GM18498 (cell line): ENCODE data around the gene USP17L10.
"Not testable (repeated sequence)": the region's sequence is repeated elsewhere in the genome, so short reads cannot be mapped to it uniquely, and the experiment has no call there.

Experiments
- ATAC-seq: cut with Tn5 transposase; IDR thresholded peaks from one replicate; pipeline ENCODE4 v1.9.1; 2021; ENCODE audit warnings: mild to moderate bottlenecking, moderate library complexity; ENCODE audit not compliant: unreplicated experiment

USP17L10 gene, protein sequence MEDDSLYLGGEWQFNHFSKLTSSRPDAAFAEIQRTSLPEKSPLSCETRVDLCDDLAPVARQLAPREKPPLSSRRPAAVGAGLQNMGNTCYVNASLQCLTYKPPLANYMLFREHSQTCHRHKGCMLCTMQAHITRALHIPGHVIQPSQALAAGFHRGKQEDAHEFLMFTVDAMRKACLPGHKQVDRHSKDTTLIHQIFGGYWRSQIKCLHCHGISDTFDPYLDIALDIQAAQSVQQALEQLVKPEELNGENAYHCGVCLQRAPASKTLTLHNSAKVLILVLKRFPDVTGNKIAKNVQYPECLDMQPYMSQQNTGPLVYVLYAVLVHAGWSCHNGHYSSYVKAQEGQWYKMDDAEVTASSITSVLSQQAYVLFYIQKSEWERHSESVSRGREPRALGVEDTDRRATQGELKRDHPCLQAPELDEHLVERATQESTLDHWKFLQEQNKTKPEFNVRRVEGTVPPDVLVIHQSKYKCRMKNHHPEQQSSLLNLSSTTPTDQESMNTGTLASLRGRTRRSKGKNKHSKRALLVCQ

DNA sequence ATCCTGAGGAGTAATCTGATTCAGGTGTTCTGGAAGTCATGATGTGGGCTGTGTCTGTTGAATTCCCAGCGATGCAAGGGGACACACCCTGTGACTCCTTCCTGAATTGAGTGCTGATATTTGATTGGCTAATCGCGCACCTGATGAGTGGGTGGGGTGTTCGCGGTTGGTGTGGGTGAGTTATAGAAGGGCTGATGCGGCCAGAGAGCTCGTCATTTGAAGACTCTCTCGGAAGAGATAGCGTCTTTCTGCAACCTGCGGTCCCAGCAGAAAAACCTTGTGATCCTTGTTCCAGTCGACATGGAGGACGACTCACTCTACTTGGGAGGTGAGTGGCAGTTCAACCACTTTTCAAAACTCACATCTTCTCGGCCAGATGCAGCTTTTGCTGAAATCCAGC is at the start of gene USP17L10:
USP17L10 (plus strand) TSS at position 301 of the 400 bp plus-strand sequence; CDS start at position 301, 0 bp downstream.
- ATAC-seq = not testable (repeated sequence)

GRCh38 chr4:9165990-9166389 is 44.5 kb upstream of the USP17L10 start:
- not testable (repeated sequence) for ATAC-seq

DNA sequence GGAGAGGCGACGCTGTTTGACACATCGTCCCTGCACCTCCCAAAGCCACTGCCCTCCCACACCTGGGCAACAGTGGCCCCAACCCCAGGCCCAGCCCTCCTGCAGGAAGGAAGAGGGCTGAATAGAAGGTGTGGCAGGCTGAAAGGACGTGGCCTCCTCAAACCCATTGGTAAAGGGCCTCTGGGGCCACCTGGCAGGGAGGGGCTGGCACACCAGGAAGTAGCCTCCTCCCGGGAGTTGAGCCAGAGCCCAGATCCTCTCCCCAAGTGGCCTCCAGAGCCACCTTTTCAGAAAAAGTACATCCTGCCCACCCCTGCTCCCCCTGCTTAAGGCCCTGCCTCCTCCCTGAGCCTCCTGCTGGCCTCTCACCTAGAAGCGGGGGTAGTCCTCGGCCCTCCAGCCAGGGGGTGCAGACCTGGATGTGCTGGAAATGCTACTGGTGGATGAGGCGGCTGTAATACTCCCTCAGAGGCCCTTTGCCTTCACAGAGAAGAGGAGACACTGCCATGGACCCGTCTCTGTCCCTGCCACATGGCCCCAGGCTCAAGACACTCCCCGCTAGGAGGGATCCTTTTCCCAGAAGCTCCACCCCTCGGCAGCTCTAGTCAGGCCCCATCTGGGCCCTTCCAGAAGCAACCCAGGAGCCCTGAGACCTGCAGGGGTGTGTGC is 40.5 kb upstream of the USP17L10 start, which contains the start of gene FAM90A26:
FAM90A26 (plus strand) TSS at position 619 of the 669 bp plus-strand sequence. CDS start 2,764 bp downstream, outside the sequence.
- not testable (repeated sequence) for ATAC-seq

GRCh38 chr4:9214701-9215100 is 4.2 kb downstream of the USP17L10 start:
- ATAC-seq = not testable (repeated sequence)

DNA sequence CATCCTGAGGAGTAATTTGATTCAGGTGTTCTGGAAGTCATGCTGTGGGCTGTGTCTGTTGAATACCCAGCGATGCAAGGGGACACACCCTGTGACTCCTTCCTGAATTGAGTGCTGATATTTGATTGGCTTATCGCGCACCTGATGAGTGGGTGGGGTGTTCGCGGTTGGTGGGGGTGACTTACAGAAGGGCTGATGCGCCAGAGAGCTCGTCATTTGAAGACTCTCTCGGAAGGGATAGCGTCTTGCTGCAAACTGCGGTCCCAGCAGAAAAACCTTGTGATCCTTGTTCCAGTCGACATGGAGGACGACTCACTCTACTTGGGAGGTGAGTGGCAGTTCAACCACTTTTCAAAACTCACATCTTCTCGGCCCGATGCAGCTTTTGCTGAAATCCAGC is 4.6 kb downstream of the USP17L10 start, which contains the start of gene USP17L11:
USP17L11 (plus strand) TSS at position 301 of the 400 bp plus-strand sequence; CDS start at position 301, 0 bp downstream.
- ATAC-seq = not testable (repeated sequence)

DNA sequence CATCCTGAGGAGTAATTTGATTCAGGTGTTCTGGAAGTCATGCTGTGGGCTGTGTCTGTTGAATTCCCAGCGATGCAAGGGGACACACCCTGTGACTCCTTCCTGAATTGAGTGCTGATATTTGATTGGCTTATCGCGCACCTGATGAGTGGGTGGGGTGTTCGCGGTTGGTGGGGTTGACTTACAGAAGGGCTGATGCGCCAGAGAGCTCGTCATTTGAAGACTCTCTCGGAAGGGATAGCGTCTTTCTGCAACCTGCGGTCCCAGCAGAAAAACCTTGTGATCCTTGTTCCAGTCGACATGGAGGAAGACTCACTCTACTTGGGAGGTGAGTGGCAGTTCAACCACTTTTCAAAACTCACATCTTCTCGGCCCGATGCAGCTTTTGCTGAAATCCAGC is 9.4 kb downstream of the USP17L10 start, which contains the start of gene USP17L12:
USP17L12 (plus strand) TSS at position 301 of the 400 bp plus-strand sequence; CDS start at position 301, 0 bp downstream.
- not testable (repeated sequence) for ATAC-seq

GRCh38 chr4:9224596-9224995 is 14.1 kb downstream of the USP17L10 start, which contains the start of gene USP17L13:
Gene USP17L13, plus strand, starts transcription at chr4:9224896. Its CDS starts 0 bp downstream, at chr4:9224896.
- not testable (repeated sequence) for ATAC-seq

- ATAC-seq = not testable (repeated sequence)
Observed at GRCh38 chr4:9230249-9230648, 19.8 kb downstream of the USP17L10 start.

DNA sequence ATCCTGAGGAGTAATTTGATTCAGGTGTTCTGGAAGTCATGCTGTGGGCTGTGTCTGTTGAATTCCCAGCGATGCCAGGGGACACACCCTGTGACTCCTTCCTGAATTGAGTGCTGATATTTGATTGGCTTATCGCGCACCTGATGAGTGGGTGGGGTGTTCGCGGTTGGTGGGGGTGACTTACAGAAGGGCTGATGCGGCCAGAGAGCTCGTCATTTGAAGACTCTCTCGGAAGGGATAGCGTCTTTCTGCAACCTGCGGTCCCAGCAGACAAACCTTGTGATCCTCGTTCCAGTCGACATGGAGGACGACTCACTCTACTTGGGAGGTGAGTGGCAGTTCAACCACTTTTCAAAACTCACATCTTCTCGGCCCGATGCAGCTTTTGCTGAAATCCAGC is 23.6 kb downstream of the USP17L10 start, which contains the start of gene USP17L15:
USP17L15 (plus strand) TSS at position 301 of the 400 bp plus-strand sequence; CDS start at position 301, 0 bp downstream.
- not testable (repeated sequence) for ATAC-seq

- not testable (repeated sequence) for ATAC-seq
Observed at GRCh38 chr4:9238461-9238860, 28.0 kb downstream of the USP17L10 start.

DNA sequence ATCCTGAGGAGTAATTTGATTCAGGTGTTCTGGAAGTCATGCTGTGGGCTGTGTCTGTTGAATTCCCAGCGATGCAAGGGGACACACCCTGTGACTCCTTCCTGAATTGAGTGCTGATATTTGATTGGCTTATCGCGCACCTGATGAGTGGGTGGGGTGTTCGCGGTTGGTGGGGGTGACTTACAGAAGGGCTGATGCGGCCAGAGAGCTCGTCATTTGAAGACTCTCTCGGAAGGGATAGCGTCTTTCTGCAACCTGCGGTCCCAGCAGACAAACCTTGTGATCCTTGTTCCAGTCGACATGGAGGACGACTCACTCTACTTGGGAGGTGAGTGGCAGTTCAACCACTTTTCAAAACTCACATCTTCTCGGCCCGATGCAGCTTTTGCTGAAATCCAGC is 33.1 kb downstream of the USP17L10 start, which contains the start of gene USP17L17:
USP17L17 (plus strand) TSS at position 301 of the 400 bp plus-strand sequence; CDS start at position 301, 0 bp downstream.
- not testable (repeated sequence) for ATAC-seq

DNA sequence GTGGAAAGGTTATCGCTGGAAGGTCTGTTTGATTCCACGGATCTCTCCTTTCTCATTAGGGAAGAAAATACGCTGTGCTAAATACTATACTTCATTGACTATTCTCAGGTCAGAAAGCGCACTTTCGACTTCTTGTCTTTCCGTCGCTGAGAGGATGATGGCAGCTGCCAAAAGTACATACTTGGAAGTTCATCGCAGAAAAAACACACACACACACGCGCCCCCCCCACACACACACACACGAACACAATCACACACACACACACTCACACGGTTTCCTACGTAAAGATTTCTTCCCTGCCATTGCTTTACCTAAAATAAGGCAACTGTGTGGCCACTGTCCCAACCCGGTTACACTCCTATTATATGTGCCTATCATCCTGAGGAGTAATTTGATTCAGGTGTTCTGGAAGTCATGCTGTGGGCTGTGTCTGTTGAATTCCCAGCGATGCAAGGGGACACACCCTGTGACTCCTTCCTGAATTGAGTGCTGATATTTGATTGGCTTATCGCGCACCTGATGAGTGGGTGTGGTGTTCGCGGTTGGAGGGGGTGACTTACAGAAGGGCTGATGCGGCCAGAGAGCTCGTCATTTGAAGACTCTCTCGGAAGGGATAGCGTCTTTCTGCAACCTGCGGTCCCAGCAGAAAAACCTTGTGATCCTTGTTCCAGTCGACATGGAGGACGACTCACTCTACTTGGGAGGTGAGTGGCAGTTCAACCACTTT is 37.7 kb downstream of the USP17L10 start, which contains the start of gene USP17L18:
USP17L18 (plus strand) TSS at position 678 of the 728 bp plus-strand sequence; CDS start at position 678, 0 bp downstream.
- ATAC-seq = not testable (repeated sequence)

GRCh38 chr4:9253078-9253477 is 42.6 kb downstream of the USP17L10 start, which contains the start of gene USP17L19:
Gene USP17L19, plus strand, starts transcription at chr4:9253378. Its CDS starts 0 bp downstream, at chr4:9253378.
- not testable (repeated sequence) for ATAC-seq

DNA sequence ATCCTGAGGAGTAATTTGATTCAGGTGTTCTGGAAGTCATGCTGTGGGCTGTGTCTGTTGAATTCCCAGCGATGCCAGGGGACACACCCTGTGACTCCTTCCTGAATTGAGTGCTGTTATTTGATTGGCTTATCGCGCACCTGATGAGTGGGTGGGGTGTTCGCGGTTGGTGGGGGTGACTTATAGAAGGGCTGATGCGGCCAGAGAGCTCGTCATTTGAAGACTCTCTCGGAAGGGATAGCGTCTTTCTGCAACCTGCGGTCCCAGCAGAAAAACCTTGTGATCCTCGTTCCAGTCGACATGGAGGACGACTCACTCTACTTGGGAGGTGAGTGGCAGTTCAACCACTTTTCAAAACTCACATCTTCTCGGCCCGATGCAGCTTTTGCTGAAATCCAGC is 47.4 kb downstream of the USP17L10 start, which contains the start of gene USP17L20:
USP17L20 (plus strand) TSS at position 301 of the 400 bp plus-strand sequence; CDS start at position 301, 0 bp downstream.
- not testable (repeated sequence) for ATAC-seq
